Endothelial cell of umbilical vein (primary cell): ENCODE measurements around the gene CCDC187. TPM values are rescaled to one million over a fixed set of nuclear protein-coding genes. Genes with fewer than 3 reads are reported as not detected.

Source experiments
- BruUV-seq: library from RNA; stranded (reverse); fragments of 400-500 nt; replicated peaks from 2 replicates; lab custom pipeline; 2021; lab: Mats Ljungman, UMichigan
- CTCF ChIA-PET: fragments of 300-600, 350-600 bp; sonication (Branson Sonifier 250); formaldehyde crosslinking; loops from one replicate; lab custom pipeline; 2021; ENCODE audit warnings: antibody characterized with exemption, inconsistent platforms; lab: Charles Lee
- POLR2A ChIA-PET: fragments of 300-600, 350-600 bp; sonication (Branson Sonifier 250); formaldehyde crosslinking; loops from one replicate; lab custom pipeline; 2021; ENCODE audit warnings: antibody characterized with exemption, inconsistent platforms; lab: Charles Lee
- DNase-seq: peaks from one replicate; pipeline ENCODE4 v3.0.0-alpha.2; 2011; ENCODE audit warnings: low read depth, low spot score
- FAIRE-seq: peaks from 2 replicates; lab custom pipeline; 2011; peaks lifted over from hg19 to GRCh38; lab: Jason Lieb, UNC
- H2AFZ ChIP-seq: 2 replicates; pipeline ENCODE4 v1.6.0; 2012; ENCODE audit warnings: low read depth, low read length, control low read depth, inconsistent platforms
- H3K27ac ChIP-seq: 2 replicates; pipeline ENCODE4 v1.5.1; 2011; ENCODE audit warnings: low read depth, mild to moderate bottlenecking, control low read depth, low read length, moderate library complexity; ENCODE audit not compliant: insufficient read depth
- H3K27me3 ChIP-seq, 2 experiments: 2 replicates each; pipeline versions ENCODE4 v1.6.0 to v1.6.1; 2011; ENCODE audit warnings: low read length in 2 of 2, mixed read lengths in 1 of 2; ENCODE audit not compliant: control insufficient read depth in 2 of 2, insufficient read depth in 2 of 2
- H3K36me3 ChIP-seq, 2 experiments: 2 replicates in 1 of 2; 3 replicates in 1 of 2; pipeline ENCODE4 v1.5.1; 2011; ENCODE audit warnings: low read length in 2 of 2, mild to moderate bottlenecking in 1 of 2, moderate library complexity in 1 of 2; ENCODE audit not compliant: control insufficient read depth in 2 of 2, insufficient read depth in 2 of 2; ENCODE audit errors: extremely low read depth in 1 of 2
- H3K4me1 ChIP-seq: 3 replicates; pipeline ENCODE4 v1.5.1; 2011; ENCODE audit warnings: mild to moderate bottlenecking, low read length; ENCODE audit not compliant: control insufficient read depth, insufficient read depth; ENCODE audit errors: extremely low read depth
- H3K4me2 ChIP-seq: 2 replicates; pipeline ENCODE4 v1.6.1; 2011; ENCODE audit warnings: low read length, control low read depth, mixed read lengths; ENCODE audit not compliant: insufficient read depth
- H3K4me3 ChIP-seq, 3 experiments: fragments of 200-600 bp in 1 of 3; sonication (generic), shearing (Covaris generic) in 1 of 3; replicated peaks in 1 of 3; 2 replicates each; pipeline ENCODE4 v1.5.1; 2011 to 2016; ENCODE audit warnings: control low read depth in 3 of 3, low read length in 3 of 3, mild to moderate bottlenecking in 2 of 3, inconsistent platforms in 1 of 3, low read depth in 1 of 3, moderate library complexity in 1 of 3; ENCODE audit not compliant: insufficient read depth in 1 of 3
- H3K79me2 ChIP-seq: 2 replicates; pipeline ENCODE4 v1.6.0; 2012; ENCODE audit warnings: low read length, inconsistent platforms; ENCODE audit not compliant: control insufficient read depth, insufficient read depth
- H3K9ac ChIP-seq: replicated peaks from 2 replicates; pipeline ENCODE3; 2011; ENCODE audit warnings: low read length, control low read depth; ENCODE audit not compliant: insufficient read depth; ENCODE audit errors: extremely low read depth
- H3K9me1 ChIP-seq: replicated peaks from 3 replicates; pipeline ENCODE4 v1.6.0; 2011; ENCODE audit warnings: mild to moderate bottlenecking, low read length; ENCODE audit not compliant: control insufficient read depth, insufficient read depth; ENCODE audit errors: extremely low read depth
- H3K9me3 ChIP-seq: replicated peaks from 2 replicates; pipeline ENCODE4 v1.5.1; 2012; ENCODE audit warnings: low read length, inconsistent platforms; ENCODE audit not compliant: control insufficient read depth, insufficient read depth
- H4K20me1 ChIP-seq: replicated peaks from 2 replicates; pipeline ENCODE3; 2011; ENCODE audit warnings: mild to moderate bottlenecking, low read length; ENCODE audit not compliant: control insufficient read depth, insufficient read depth; ENCODE audit errors: extremely low read depth
- EZH2 ChIP-seq: IDR thresholded peaks from 2 replicates; pipeline ENCODE4 v1.6.1; 2012; ENCODE audit warnings: borderline replicate concordance, low read depth, mild to moderate bottlenecking, moderate library complexity, low read length, inconsistent platforms; ENCODE audit not compliant: severe bottlenecking
- FOS ChIP-seq: IDR thresholded peaks from 2 replicates; pipeline ENCODE4 v1.6.1; 2011; ENCODE audit warnings: mild to moderate bottlenecking, low read length, moderate library complexity, borderline replicate concordance; ENCODE audit not compliant: insufficient read depth
- GATA2 ChIP-seq: IDR thresholded peaks from 2 replicates; pipeline ENCODE4 v1.7.0; 2011; ENCODE audit warnings: low read depth, mild to moderate bottlenecking, moderate library complexity, mixed read lengths, low read length; ENCODE audit not compliant: insufficient read length, insufficient read depth
- JUN ChIP-seq: IDR thresholded peaks from 2 replicates; pipeline ENCODE4 v1.6.1; 2011; ENCODE audit warnings: borderline replicate concordance, low read depth; ENCODE audit not compliant: insufficient read length, insufficient read depth
- MAX ChIP-seq: IDR thresholded peaks from 2 replicates; pipeline ENCODE4 v1.6.1; 2011; ENCODE audit not compliant: insufficient read depth, insufficient read length
- MYC ChIP-seq: IDR thresholded peaks from one replicate; pipeline ENCODE4 v1.6.1; 2011; ENCODE audit warnings: mild to moderate bottlenecking, low read depth, low read length
- POLR2A ChIP-seq: IDR thresholded peaks from 2 replicates; pipeline ENCODE4 v1.6.1; 2012; ENCODE audit warnings: low read depth, mild to moderate bottlenecking, control low read depth, low read length
- POLR2AphosphoS5 ChIP-seq: IDR thresholded peaks from 2 replicates; pipeline ENCODE4 v1.6.1; 2012; ENCODE audit warnings: low read depth, mild to moderate bottlenecking, control low read depth, low read length, moderate library complexity; ENCODE audit not compliant: insufficient read depth
- dilution Hi-C: fragments of 300-500 bp; cut with MboI; formaldehyde crosslinking; loops from one replicate; pipeline ENCODE4 v1.15.0; 2019; ENCODE audit warnings: low sequenced_read_pairs; ENCODE audit not compliant: extremely low pct_ligation_motif_present
- intact Hi-C: fragments of 100-400 bp; cut with micrococcal nuclease; formaldehyde crosslinking; loops from one replicate; pipeline ENCODE4 v1.10.0; 2022
- polyA plus RNA-seq, 4 experiments: library from polyadenylated mRNA; depleted of rRNA in 3 of 4; stranded (reverse) in 3 of 4; unstranded in 1 of 4; fragments of >200 nt; gene quantifications; 2 replicates each; pipeline versions ENCODE4 v1.2.1 to v1.2.3, GENCODE V29; 2011 to 2012; ENCODE audit warnings: missing spikeins in 1 of 4
- total RNA-seq: library from RNA; stranded (reverse); gene quantifications from 2 replicates; pipeline ENCODE4 v1.2.3, GENCODE V29; 2021
- TF ChIP-seq, protein P1 (sequence below), 2 donors: IDR thresholded peaks; 1 replicate in 1 of 2; 2 replicates in 1 of 2; pipeline ENCODE4 v1.5.1; 2011; ENCODE audit warnings: low read length in 2 of 2, mild to moderate bottlenecking in 2 of 2, moderate library complexity in 2 of 2, control low read depth in 1 of 2, inconsistent platforms in 1 of 2, low read depth in 1 of 2; ENCODE audit not compliant: insufficient read depth in 1 of 2; ENCODE audit errors: extremely low read depth in 1 of 2

CCDC187 gene
- total and polyA plus RNA-seq, 2 donors (not counting 3 experiments of a cell fraction or from before 2014, with no cell fraction given): not detected

GRCh38 chr9:136226680-136227407, 77.0 kb downstream of the CCDC187 start:
- no peak overlapping the region for H3K27ac ChIP-seq
- H3K4me2 ChIP-seq: no peak overlapping the region
- H3K9me3 ChIP-seq: no peaks in the 10 kb centered on the region
- intact Hi-C loops: loop anchor here (1.0 to 5.0 kb wide), 3 partner anchors 56 to 140 kb away; no protein-coding TSS in a partner anchor
- no peak overlapping the region for H3K9ac ChIP-seq
- no peak for FAIRE-seq
- H4K20me1 ChIP-seq: no peaks in the 10 kb centered on the region
- dilution Hi-C loops: no loop called here
- no peak overlapping the region for H2AFZ ChIP-seq
- no peak overlapping the region for H3K4me3 ChIP-seq
- no peaks in the 10 kb centered on the region for H3K9me1 ChIP-seq
- BruUV-seq: no TSS peak
- H3K4me1 ChIP-seq: peaks cover 7% of the 10 kb centered on the region
- no peaks in the 10 kb centered on the region for H3K27me3 ChIP-seq
- DNase-seq: no peak
- TF ChIP-seq GATA2 (no peak), JUN (no peak), MAX (no peak), MYC (no peak), EZH2 (no peak), POLR2AphosphoS5 (no peak), FOS (no peak), POLR2A (no peak)
- TF ChIP-seq, protein P1, sequence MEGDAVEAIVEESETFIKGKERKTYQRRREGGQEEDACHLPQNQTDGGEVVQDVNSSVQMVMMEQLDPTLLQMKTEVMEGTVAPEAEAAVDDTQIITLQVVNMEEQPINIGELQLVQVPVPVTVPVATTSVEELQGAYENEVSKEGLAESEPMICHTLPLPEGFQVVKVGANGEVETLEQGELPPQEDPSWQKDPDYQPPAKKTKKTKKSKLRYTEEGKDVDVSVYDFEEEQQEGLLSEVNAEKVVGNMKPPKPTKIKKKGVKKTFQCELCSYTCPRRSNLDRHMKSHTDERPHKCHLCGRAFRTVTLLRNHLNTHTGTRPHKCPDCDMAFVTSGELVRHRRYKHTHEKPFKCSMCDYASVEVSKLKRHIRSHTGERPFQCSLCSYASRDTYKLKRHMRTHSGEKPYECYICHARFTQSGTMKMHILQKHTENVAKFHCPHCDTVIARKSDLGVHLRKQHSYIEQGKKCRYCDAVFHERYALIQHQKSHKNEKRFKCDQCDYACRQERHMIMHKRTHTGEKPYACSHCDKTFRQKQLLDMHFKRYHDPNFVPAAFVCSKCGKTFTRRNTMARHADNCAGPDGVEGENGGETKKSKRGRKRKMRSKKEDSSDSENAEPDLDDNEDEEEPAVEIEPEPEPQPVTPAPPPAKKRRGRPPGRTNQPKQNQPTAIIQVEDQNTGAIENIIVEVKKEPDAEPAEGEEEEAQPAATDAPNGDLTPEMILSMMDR (IDR thresholded peaks at IDR 0.05; ENCODE audit: extremely low read depth in 1 of 2, insufficient read depth in 1 of 2, low read depth in 1 of 2, low read length in 2 of 2): no peak
- H3K79me2 ChIP-seq: no peaks in the 10 kb centered on the region
- POLR2A ChIA-PET: no interaction called here
- CTCF ChIA-PET: interaction anchor here (0.8 to 2.4 kb wide), 5 partner anchors 8 to 85 kb away, joined by 3 to 9 read pairs (median 6); no protein-coding TSS in a partner anchor
- H3K36me3 ChIP-seq: peaks cover 0 to 3% of the 10 kb centered on the region in 2 experiments
